ENCODE data around the gene RNF31.
A peak's percentile ranks its signal among the peaks of the same experiment; 100 is the strongest.

RNF31 gene

GRCh38 chr14:24116128-24116814, 31.0 kb upstream of the RNF31 start:
- DNase-seq (ENCODE audit: low spot score): no peak

DNA sequence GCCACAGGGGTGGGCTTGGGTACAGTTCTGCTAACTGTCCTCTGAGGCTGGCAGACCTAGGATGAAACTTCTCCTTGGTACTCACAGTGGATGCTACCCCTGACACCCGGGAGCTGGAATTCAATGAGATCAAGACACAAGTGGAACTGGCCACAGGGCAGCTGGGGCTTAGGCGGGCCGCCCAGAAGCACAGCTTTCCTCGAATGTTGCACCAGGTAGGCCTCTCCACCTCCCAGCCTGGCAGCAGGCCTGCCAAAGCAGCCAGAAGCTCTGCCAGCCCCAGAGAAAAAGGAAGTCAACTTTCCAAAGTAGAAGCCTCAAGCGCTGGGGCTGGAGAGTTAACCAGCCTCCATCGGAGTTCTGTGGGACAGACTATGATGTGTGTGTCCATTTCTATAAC, 30.1 kb upstream of the RNF31 start:
- no peak for DNase-seq (ENCODE audit: low spot score)

DNA sequence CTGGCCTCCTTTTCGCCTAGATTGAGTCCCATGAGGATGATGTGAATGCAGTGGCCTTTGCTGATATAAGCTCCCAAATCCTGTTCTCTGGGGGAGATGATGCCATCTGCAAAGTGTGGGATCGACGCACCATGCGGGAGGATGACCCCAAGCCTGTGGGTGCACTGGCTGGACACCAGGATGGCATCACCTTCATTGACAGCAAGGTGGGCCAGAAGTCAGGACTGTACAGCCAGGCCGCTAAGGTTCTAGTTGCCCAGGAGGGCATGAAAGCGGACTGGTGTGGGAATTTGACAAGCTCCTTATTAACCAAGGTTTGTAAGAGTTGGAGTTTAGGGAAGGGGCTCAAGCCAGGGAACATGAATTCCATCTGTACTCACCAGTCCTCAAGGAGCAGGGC, 27.6 kb upstream of the RNF31 start:
- no peak for DNase-seq (ENCODE audit: low spot score)

- no peak for DNase-seq (ENCODE audit: low spot score)
These were observed 26.1 kb upstream of the RNF31 start for GRCh38 chr14:24121210-24121609.

GRCh38 chr14:24122416-24122815, 24.9 kb upstream of the RNF31 start:
- no peak for DNase-seq (ENCODE audit: low spot score)

DNA sequence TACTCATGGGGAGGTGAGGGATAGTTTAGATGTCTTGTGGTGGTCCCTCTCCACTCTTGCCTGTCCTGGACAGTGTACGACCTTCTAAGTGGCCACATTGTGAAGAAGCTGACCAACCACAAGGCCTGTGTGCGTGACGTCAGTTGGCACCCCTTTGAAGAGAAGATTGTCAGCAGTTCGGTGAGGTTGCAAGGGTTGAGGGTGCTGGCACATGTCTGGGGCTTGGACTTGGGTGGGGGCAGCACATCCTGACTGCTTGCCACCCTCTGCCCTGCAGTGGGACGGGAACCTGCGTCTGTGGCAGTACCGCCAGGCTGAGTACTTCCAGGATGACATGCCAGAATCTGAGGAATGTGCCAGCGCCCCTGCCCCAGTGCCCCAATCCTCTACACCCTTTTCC, 24.4 kb upstream of the RNF31 start:
- DNase-seq (ENCODE audit: low spot score): no peak

DNA sequence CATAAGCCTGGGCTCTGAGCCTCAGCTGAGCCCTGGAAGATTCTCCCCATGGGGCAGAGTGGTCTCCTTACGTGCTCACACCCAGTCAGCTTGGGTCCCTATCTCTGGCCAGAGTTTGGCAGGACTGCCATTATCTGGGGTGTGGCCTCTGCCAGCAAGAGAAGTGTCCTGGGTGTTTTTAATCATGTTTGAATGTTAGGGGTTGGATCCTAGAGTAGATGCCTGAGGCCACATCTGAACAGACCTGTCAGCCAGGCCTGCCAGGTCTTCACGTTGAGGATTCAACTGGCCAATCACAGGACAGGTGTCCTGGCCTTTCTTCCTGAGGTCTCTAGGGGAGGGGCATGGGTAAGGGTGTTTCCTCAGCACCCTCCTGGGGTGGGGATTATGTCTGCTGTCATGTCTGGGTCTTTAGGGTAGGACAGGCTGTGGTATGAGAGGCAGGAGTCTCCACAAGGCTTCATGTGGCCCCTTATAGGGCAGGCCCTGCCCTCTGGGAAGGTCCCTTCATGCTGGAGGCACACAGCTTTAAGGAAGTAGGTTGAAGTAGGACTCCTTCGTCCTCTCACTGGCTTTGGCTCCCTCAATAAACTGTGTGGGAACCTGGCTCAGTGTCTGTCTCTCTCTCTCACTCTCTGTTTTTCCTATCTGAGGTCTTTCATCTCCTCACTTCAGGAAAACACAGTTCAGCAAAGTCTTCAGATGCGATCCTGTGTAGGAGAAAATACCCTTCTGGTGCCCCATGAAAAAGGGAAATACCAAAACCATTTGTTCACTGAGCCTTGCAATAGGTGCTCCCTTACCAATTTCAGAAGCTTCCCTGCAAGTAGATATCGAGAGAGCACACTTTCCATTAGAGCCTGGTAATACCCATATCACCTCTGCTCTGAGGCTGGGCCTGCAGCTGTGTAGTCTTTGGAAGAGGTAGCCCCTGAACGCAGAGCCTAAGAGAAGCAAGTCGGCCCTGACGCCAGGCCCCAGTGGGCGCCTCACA, 23.6 kb upstream of the RNF31 start:
- no peak for DNase-seq (ENCODE audit: low spot score)

DNA sequence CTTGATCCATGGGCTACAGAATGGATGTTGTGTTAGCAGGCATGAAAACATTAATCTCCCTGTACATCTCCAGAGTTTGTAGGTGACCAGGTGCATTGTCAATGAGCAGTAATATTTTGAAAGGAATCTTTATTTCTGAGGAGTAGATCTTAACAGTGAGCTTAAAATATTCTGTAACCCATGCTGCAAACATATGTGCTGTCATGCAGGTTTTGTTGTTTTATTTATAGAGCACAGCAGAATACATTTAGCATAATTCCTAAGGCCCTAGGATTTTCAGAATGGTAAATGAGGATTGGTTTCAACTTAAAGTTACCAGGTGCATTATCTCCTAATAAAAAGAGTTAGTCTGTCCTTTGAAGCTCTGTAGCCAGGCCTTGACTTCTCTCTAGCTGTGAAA, 20.4 kb upstream of the RNF31 start:
- DNase-seq (ENCODE audit: low spot score): no peak

DNA sequence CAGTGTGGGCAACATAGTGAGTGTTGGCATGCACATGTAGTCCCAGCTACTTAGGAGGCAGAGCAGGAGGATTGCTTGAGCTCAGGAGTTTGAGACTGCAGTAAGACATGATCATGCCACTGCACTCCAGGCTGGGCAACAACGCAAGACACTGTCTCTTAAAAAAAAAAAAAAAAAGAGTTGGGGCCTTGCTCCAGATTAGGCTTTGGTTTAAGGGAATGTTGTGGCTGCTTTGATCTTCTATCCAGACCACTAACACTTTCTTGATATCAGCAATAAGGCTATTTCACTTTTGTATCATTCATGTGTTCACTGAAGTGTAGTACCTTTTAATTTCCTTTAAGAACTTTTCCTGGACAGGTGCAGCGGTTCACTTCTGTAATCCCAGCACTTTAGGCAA, 19.6 kb upstream of the RNF31 start:
- DNase-seq (ENCODE audit: low spot score): no peak

- no peak for DNase-seq (ENCODE audit: low spot score)
These were observed 17.8 kb upstream of the RNF31 start for GRCh38 chr14:24129410-24129998.

GRCh38 chr14:24130380-24130716, 16.9 kb upstream of the RNF31 start, which contains the start of gene FITM1:
Gene FITM1, plus strand, starts transcription at chr14:24130659. Its CDS starts 905 bp downstream, at chr14:24131564.
- DNase-seq (ENCODE audit: low spot score): no peak

- DNase-seq (ENCODE audit: low spot score): no peak
These were observed 16.4 kb upstream of the RNF31 start for GRCh38 chr14:24130717-24131548.

- no peak for DNase-seq (ENCODE audit: low spot score)
These were observed 15.7 kb upstream of the RNF31 start for GRCh38 chr14:24131549-24131966.

- DNase-seq (ENCODE audit: low spot score): no peak
These were observed 15.1 kb upstream of the RNF31 start for GRCh38 chr14:24132061-24132685.

- no peak for DNase-seq (ENCODE audit: low spot score)
These were observed 14.3 kb upstream of the RNF31 start for GRCh38 chr14:24132976-24133375.

- no peak for DNase-seq (ENCODE audit: low spot score)
These were observed 13.6 kb upstream of the RNF31 start for GRCh38 chr14:24133735-24134134.

DNA sequence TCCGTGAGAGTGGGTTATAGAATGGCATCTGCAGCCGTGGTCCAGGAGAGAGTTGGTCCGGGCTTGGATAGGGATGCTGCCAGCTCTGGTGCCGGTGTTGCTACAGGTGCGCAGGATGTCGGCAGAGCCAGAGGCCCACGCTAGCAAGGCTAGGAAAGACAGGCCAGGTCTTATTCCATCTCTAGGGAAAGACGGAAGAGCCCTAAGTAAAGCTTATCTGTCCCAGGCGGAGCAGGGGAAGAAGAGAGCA, 11.8 kb upstream of the RNF31 start:
- DNase-seq (ENCODE audit: low spot score): no peak

DNA sequence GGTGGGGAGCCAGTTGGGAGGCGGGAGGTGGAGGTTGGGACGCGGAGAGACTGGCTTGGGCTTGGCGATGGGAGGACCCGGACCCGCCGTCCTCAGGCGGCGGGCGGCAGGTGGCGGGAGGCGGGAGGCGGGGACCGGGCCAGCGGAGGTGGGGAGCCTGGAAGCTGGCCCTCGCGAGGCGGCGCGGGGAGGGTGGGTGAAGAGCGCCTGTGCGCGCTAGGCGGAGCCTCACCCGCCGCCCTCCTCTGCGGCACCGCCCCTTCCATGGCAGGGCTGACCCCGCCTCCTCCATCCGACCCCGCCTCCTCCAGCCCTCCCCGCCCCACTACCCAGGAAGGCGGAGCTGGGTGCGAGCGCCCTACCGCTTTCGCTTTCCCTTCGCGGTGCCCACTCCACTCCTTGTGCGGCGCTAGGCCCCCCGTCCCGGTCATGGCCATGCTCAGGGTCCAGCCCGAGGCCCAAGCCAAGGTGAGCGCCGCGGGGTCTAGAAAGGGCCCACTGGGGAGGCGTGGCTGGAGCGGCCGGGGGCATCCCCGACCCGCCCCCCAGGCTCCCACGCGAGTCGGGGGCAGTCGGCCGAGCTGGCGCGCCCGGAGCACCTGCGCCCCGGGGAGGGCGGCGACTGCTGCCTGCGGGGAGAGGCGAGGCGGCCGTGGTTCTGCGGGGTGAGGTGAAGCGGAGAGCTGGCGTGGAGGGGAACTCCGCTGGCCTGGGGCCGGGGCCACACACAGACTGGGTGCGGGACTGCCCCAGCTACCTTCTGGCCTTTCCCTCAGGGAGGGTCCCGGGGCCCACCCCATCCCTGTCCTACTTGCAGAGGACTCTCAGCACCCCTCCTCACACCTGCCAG, 11.2 kb upstream of the RNF31 start, which contains the start of gene PSME1:
Gene PSME1 (plus strand): TSS at position 361 of the 850 bp plus-strand sequence. CDS start 69 bp downstream, at position 430.
- DNase-seq (ENCODE audit: low spot score): peak; percentile 93

DNA sequence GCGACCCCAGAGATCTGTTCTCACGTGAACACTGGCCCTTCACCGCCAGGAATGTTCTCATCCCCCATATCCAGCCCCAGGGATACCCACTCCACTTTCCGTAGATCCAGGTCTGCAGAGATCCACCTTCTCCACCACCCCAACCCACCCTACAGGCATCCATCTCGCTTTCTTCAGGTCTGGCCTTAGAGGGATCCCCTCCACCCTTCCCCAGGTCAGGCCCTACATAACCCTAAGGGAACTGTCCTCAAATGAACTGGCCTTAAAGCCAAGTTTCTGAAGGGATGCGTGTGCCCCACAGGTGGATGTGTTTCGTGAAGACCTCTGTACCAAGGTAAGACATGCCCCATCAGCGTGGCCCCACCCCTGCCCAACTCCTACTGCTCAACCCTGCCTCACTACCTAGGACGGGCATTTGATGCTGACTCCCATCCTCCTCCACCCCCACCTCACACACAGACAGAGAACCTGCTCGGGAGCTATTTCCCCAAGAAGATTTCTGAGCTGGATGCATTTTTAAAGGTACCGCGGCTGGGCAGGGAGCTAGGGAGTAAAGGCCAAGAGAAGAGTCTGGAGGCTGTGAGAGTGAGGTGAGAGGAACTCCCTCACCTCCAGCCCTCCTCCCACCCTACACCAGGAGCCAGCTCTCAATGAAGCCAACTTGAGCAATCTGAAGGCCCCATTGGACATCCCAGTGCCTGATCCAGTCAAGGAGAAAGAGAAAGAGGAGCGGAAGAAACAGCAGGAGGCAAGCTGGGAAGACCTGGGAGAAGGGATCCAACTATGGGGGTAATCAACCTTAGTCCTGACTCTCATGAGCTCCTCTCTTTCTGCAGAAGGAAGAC, 10.4 kb upstream of the RNF31 start:
- DNase-seq (ENCODE audit: low spot score): no peak
